ENCODE results near the gene SLC39A9.
A peak's percentile ranks its signal among the peaks of the same experiment; 100 is the strongest.
"Not testable (repeated sequence)": the region's sequence is repeated elsewhere in the genome, so short reads cannot be mapped to it uniquely, and the experiment has no call there.

SLC39A9 gene

DNA sequence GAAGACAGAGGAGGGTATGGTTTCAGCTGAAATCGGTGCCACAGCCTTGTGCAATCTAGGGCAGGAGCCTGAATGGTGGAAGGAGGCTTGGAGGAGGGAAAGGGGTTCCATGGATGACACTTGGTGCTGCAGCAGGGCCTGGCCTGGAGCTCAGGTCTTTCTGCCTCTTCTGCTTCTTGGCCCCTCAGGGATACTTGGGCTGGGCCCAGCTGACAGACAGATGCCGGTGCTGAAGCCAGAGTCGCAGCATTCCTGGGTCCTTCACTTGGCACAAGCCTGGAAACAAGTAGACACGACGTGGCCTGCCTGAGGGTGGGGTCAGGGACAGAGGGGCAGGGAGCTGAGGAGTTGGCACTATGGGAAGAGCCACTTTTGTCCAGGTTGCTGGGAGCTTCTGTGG lies 81.6 kb downstream of the SLC39A9 start:
- no peak for DNase-seq

- peak; percentile 89 for DNase-seq
Measured at GRCh38 chr14:69481815-69482568, 83.5 kb downstream of the SLC39A9 start.

- DNase-seq: no peak
Measured at GRCh38 chr14:69483765-69484443, 85.4 kb downstream of the SLC39A9 start.

DNA sequence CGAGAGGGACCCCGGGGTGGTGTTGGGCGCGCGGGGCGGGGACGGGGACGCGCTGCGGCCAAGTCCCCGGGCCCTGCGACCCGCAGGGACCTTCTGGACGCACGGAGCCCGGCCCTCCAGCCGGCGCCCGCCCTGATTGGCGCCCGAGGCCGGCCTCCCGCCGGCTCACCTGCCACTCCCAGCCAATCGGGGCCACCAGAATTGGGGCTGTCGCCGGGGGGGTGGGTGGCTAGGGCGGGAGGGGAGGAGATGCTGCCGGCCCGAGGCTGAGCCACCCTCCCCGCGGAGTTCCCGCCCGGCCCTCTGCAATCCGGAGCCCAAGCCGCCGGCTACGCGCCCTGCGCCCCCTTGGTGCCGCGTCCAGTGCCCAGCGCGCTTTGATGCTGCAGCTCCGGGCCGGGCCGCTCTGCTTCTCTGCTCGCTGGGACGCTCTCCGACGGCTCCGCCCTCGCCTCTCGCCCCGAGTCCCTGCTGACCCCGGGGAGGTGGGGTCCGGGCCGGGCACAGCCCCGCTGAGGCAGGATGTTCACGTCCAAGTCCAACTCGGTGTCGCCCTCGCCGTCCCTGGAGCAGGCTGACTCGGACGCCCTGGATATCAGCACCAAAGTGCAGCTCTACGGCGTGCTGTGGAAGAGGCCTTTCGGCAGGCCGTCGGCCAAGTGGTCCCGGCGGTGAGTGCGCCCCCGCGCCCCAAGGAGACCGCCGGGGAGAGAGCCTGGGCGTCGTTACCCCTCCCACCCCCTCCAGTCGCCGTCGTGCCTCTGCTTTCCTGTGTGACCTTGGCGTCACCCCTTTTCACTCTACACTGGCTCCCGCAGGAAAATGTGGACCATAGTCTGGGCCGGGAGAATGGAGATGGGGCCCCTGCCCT lies 86.2 kb downstream of the SLC39A9 start, which contains the start of gene PLEKHD1:
Gene PLEKHD1, plus strand, starts transcription at position 285 of the 871 bp plus-strand sequence. Its CDS starts 238 bp downstream, at position 523.
- no peak for DNase-seq

- DNase-seq: no peak
Measured at GRCh38 chr14:69485315-69485660, 86.8 kb downstream of the SLC39A9 start.

DNA sequence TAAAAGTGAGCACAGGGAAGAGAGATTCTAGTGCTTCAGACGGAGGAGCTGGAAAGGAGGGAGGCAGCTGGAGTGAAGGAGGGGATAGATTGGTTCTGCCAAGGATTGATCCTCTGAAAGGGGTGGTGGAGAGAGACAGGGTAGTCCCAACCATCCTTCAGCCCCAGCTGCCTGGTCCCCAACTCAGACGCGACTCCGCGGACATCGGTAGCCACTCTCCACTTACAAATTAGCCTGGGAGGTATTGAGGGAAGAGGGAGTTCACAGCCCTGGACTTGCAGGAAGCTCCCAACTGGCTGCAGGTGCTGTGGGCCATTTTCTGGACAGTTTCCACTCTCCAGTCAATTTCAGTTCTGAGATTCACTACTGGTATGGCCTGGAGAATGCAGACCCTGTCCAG lies 87.2 kb downstream of the SLC39A9 start:
- DNase-seq: no peak

DNA sequence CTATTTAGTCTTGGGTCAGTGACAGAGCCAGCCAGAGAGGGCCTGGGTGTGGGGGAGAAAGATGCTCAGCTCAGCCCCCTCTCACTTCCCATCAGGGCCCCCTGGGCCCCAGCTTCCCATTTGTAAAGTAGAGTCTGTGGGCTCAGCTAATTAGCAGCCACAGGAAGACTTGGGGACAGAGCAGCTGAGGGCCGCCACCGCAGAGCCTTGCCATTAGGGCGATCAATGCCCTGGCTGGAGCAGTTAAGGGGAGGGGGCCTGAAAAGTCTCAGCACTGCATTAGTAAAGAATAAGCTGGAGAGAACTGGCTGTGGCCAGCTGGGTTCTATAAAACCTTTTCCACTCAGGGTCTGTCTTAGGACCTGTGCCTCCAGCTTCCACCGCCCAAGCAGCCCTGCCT lies 88.7 kb downstream of the SLC39A9 start:
- no peak for DNase-seq

- DNase-seq: no peak
Measured at GRCh38 chr14:69487771-69488170, 89.3 kb downstream of the SLC39A9 start.

GRCh38 chr14:69489495-69489894 lies 91.0 kb downstream of the SLC39A9 start:
- no peak for DNase-seq

DNA sequence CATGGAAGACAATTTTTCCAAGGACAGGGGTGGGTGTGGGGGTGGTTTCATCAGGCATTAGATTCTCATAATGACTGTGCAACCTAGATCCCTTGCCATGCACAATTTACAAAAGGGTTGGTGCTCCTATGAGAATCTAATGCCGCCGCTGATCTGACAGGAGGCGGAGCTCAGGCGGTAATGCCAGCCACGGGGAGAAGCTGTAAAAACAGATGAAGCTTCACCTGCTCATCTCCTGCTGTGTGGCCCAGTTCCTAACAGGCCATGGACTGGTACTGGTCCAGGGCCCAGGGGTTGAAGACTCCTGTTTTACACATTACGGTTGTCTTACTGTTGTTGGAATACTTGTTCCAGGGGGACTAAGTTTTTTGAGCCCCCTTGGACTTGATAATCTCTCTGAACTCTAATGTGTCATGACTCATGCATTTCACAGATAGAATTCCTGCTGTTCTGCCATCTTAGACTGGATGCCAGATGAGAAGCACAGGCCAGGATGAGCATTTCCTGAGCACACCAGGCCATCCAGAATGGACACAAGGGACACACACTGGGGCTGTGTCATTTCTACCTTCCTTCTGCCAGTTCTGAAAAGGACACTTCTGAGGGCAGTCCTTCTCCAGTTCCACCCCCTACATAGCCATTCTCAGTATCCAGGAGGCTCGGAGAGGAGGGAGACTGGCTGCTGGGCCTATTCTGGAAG lies 91.9 kb downstream of the SLC39A9 start:
- no peak for DNase-seq

DNA sequence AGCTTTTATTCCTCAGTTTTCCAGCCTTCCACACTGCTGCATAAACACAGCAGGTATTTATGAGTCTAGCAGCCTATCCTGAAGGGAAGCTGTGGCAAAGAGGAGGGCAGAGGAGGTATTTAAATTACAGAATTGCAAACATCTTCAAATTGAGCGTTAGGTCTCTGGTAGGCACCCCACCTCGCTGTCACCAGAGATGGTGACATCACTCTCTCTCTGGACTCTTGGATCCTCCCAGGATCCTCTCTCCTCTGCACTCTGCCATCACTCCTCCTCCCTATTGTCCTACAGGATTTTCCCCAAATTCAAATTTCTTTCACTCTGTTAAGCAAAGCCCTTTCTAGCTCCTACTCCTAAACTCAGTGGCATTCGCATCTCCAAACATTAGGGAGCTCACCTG lies 92.7 kb downstream of the SLC39A9 start:
- no peak for DNase-seq

GRCh38 chr14:69493038-69493437 lies 94.5 kb downstream of the SLC39A9 start:
- no peak for DNase-seq

- DNase-seq: no peak
Measured at GRCh38 chr14:69493791-69494190, 95.3 kb downstream of the SLC39A9 start.

DNA sequence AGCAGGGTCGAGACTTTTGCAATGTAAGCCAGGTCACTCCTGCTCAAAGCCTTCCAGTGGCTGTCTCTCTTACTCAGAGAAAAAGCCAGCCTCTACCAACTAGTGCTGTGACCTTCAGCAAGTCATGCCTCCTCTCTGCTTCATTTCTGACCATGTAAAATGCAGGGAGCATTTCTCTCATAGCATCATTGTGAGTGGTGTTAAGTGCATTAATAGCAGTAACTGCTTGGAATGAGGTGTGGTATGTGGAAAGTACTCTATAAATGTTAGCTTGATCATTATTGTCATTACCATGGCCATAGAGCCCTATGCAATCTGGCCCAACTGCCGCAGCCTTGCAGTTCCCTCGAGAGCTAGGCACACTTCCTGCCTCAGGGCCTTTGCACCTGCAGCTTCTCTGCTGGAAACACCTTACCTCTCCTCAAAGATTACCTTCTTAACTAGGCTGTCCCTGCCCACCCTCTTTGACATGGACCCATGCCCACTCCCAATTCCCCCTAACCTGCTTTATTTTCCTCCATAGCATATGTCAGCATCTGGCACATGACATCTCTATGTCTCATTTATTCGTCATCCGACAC lies 96.9 kb downstream of the SLC39A9 start:
- DNase-seq: no peak

- not testable (repeated sequence) for DNase-seq
Measured at GRCh38 chr14:69497866-69498265, 99.4 kb downstream of the SLC39A9 start.

DNA sequence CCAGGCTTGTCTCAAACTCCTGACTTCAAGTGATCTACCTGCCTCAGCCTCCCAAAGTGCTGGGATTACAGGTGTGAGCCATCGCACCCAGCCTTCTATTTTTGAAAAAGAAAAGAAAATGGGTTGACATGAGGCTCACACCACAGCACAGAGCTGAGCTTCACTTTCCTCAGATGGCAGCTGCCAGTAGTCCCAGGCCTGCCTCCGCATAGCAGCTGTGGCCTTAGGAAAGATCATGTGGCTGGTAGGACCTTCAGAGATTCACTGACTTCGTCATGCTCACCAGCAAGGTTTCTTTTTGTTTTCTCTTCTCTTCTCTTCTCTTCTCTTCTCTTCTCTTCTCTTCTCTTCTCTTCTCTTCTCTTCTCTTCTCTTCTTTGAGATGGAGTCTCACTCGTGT lies 99.8 kb downstream of the SLC39A9 start:
- DNase-seq: peak; percentile 21

GRCh38 chr14:69499436-69499835 lies 100.9 kb downstream of the SLC39A9 start:
- no peak for DNase-seq

- DNase-seq: no peak
Measured at GRCh38 chr14:69500096-69500495, 101.6 kb downstream of the SLC39A9 start.

DNA sequence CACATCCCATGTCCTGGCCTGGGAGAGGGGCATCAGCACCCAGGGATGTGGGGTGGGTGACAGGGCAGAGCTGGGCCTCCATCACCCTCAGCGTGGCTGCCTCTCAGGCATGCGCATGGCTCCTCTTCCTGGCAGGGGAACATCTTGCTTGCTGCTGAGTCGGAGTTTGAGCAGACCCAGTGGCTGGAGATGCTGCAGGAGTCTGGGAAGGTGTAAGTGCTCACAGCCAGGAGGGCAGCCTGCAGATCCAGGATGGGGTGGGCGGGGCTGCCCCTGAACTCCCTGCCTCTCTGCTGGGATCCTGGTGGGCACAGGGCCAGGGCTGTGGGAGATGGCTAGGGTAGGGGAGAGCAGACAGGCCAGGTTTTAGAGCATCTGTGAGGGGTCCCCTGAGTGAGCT lies 102.2 kb downstream of the SLC39A9 start:
- DNase-seq: no peak

- DNase-seq: no peak
Measured at GRCh38 chr14:69501423-69501838, 102.9 kb downstream of the SLC39A9 start.

DNA sequence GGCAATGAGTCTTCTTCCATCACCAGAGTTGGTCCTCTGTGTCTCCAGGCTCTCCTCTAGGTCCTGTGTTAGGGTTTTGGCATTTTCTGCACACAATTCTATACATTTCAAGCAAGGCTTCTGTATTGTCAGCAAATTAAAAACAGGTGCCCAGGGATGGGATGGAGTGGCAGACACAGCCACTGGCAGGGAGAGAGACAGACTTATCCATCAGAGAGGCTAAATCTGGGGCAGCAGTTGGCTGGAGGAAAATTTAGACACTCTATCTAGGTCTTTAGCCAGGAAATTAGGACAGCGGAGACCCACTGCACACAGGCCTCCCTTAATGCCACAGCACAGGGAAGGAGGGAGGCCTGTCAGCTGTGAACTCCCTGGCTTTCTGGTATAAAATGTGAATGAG lies 106.3 kb downstream of the SLC39A9 start:
- DNase-seq: no peak
